Measurements from ENCODE around the gene RGS9.
"Not testable (repeated sequence)": the region's sequence is repeated elsewhere in the genome, so short reads cannot be mapped to it uniquely, and the experiment has no call there.

RGS9 gene

GRCh38 chr17:65185062-65185461 is 47.9 kb downstream of the RGS9 start:
- DNase-seq, result no peak

DNA sequence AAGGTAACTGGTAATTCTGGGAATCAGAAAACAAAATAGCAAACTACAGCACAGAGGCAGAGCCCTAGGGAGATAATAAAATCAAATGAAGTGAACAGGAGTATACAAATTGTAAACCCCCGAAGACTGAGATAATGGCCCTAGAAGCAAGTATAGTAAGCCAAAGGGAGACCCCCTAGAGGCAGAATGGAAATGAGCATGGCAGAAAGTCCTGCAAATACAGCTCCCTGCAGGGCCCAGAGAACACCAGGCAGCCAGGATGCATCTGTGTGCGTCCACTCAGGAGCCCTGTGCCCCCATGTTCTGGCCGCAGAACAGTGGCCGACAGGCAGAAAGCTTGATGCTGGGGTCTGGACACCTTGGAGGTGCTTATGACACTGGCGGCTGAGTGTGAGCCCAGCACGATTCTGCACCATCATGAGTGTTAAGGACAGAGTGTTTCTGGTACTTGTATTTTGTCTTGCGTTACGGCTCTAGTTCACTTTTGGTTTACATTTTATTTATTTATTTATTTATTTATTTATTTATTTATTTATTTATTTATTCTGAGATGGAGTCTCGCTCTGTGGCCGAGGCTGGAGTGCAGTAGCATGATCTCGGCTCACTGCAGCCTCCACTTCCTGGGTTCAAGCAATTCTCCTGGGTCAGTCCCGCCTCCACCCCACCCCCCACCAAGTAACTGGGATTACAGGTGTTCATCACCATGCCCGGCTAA is 48.7 kb downstream of the RGS9 start:
- DNase-seq, result no peak

DNA sequence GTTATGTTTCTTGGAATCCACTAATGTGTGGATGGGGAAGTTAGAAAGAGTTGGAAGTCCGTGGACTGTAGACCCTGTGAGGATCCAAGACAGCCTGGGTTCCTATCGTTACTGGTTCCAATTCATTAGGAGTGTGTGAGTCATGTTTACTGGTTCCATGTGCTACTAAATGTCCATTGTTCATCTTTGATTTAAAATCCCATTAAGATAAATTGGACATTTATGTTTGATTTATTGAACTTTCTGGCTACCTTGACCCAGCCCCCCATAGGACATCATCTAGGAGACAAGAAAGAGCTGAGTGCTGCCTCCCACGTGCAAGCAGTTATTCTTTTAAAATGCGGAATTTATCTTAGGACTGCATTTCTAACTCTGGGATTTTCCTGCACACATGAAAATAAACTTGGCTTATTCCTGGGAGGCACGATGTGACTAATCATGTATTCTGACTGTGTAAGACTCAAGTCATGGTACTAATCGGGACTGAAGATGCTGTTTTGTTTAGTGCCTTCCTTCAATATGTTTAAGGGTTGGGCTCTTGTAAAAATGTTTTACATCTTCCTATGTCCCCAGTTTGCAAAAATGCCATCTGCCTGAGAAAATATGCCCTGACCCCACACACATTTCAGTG is 53.4 kb downstream of the RGS9 start:
- DNase-seq, result no peak

DNA sequence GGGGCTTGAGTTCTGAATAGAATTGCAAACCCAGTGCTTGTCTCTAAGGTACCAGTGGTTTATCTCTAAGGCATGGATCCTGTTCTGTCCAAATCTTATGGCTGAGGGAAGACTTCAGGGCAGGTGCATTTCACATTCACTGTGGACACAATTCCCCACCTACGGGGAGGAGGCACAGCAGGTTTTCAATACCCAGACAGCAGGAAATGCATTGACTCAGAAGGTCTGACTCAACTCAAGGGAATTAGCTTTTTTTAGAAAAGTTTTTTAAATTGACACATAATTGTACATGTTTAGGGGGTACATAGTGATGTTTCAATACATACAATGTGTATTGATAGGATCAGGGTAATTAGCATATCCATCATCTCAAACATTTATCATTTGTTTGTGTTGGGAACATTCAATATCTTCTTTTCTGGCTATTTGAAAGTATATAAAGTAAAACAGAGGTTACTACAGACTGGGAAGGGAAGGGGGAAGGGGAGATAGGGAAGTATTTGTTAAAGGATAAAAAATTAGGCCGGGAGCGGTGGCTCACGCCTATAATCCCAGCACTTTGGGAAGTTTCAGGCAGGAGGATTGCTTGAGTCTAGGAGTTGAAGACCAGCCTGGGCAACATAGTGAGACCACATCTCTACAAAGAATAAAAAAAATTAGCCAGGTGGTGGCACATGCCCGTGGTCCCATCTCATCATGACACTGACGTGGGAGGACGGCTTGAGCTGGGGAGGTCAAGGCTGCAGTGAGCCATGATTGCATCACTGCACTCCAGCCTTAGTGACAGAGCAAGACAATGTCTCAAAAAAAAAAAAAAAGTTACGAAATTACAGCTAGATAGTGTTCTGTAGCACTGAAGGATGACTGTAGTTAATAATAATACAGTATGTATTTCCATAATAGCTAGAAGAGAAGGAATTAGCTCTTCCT is 54.9 kb downstream of the RGS9 start:
- no peak for DNase-seq

GRCh38 chr17:65193305-65193704 is 56.1 kb downstream of the RGS9 start:
- DNase-seq, result no peak

- no peak for DNase-seq
Measured at GRCh38 chr17:65193716-65194293, 56.6 kb downstream of the RGS9 start.

- DNase-seq, result no peak
Measured at GRCh38 chr17:65194670-65195334, 57.6 kb downstream of the RGS9 start.

- no peak for DNase-seq
Measured at GRCh38 chr17:65195716-65196115, 58.5 kb downstream of the RGS9 start.

DNA sequence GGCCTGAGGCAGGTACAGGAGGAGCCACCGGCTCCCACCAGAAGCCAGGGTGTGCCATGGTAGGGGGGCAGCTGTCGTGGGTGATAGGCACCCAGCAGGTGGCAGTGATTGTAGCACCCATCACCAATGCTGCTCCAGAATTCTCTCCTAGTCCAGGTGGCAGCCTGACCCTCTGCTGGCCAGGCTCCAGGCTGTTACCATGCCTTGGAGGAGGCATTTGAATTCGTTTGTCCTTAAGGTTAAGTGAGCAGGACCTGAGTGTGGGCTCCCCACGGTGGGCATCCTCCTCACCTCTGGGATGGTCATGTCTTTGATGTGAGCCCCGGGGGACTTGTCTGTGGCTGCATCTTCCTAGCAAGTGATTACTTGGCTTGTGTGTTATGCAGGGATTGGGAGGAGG is 59.4 kb downstream of the RGS9 start:
- no peak for DNase-seq

DNA sequence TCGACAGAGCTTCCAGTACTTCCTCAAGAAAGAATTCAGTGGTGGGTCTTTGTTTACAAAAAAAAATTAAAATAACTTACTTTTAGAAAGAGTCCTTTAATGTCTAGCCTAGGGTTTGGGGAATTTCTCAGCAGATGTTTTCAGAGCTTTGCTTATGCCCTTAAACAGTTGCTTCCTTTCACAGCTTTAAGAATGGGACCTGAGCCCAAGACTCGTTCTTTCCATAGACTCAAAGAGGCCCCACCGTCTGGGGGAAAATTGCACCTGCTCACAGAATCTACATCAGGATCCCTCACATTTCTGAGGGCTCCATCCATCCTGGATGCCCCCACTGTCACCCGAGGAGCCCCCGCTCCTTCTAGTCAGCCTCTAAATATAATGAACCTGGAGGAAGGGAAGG is 60.0 kb downstream of the RGS9 start:
- DNase-seq, result no peak

DNA sequence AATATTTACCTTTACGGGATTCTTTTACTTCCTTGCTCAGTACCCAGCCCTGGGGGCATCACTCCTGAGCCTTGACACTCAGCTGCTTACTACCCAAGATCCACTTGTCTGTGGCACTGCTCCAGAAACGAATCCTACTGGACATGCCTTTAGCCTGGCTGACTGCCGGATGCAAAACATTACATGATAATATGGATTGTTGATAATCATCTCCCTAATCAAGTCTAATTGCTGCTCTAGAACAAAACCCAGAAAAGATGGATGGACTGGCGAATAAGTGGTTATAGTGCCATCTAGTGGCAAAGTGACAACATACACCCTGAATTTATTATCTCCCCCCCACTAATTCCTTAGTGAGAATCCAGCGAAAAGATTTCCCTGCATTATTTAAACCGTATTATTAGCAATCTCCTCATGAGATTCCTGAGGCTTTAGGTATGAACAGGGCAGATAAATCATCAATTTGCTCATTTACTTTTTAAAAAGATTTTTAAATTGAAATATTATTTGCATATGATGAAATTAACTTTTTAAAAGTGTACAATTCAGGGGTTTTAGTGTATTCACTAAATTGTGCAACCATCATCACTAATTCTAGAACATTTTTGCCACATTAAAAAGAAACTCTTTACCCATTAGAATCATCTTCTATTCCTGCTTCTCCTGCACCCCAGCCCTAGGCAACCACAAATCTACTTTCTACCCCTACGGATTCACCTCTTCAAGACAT is 61.6 kb downstream of the RGS9 start:
- peak; percentile 91 for DNase-seq

- DNase-seq, result no peak
Measured at GRCh38 chr17:65201331-65201730, 64.2 kb downstream of the RGS9 start.

GRCh38 chr17:65202844-65203571 is 65.8 kb downstream of the RGS9 start:
- DNase-seq, result no peak

GRCh38 chr17:65204001-65204400 is 66.8 kb downstream of the RGS9 start:
- no peak for DNase-seq

DNA sequence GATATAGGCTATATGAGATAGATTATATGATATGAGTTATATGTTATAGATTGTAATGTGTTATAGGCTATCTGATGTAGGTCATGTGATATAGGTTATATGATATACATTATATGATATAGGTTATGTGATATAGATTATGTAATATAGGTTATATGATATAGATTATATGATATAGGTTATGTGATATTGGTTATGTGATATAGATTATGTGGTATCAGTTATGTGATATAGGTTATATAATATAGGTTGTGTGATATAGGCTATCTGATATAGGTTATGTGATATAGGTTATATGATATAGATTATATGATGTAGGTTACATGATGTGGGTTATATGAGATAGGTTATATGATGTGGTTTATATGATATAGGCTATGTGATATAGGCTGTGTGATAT is 68.5 kb downstream of the RGS9 start:
- no peak for DNase-seq

GRCh38 chr17:65207448-65207847 is 70.3 kb downstream of the RGS9 start:
- DNase-seq, result not testable (repeated sequence)

GRCh38 chr17:65208717-65209116 is 71.5 kb downstream of the RGS9 start:
- no peak for DNase-seq

DNA sequence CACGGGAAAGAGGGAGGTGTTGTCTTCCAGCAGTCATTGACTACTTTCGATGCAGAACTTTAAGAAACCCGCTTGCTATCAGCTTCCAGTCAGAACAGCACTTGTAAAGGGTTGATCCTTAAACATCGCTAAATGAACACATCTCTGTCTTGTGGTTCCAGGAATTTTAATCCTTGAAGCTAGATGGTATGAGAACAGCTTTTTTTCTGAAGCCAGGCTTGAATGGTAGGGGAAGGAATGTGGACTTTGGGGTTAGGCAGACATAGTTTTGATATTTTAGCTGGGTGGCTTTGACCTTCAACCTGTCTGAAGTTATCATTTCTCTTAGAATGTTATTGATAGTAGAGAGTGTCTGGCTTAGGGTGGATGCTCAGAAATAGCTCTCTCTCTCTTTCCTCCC is 81.1 kb downstream of the RGS9 start:
- no peak for DNase-seq

DNA sequence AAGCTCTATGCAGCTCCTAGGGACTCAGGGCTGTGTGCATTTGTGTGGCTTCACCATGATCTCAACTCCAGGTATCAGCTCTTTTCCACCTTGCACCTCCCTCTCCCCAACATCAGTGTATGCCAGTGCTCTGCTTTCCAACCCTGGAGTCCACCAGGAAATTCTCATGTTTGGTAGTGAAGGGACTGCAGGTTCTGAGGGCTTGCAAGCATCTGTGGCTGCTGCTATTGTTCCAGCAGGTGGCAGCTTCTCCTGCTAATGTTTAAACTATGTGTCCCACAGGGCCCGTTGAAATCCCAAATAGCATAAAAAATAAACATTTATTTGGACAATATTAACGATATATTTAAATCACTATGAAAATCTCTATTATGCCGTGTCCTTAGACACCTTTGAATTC is 82.0 kb downstream of the RGS9 start:
- no peak for DNase-seq

- no peak for DNase-seq
Measured at GRCh38 chr17:65219707-65220106, 82.5 kb downstream of the RGS9 start.

- no peak for DNase-seq
Measured at GRCh38 chr17:65220732-65221131, 83.6 kb downstream of the RGS9 start.

All from NCI-H1105 treated with DMSO at 0.1 percent for 48 hours (cell line).